GM19467 (cell line): ENCODE measurements around the gene IGSF21.

Source experiments
- ATAC-seq: cut with Tn5 transposase; IDR thresholded peaks from one replicate; pipeline ENCODE4 v1.9.1; 2021; ENCODE audit warnings: mild to moderate bottlenecking, moderate library complexity; ENCODE audit not compliant: unreplicated experiment

The IGSF21 gene

GRCh38 chr1:18107369-18108298 is at the start of gene IGSF21:
Gene IGSF21, plus strand, starts transcription at chr1:18107798. Its CDS starts 331 bp downstream, at chr1:18108129.
- ATAC-seq: no peak

GRCh38 chr1:18058206-18058921 is 49.2 kb upstream of the IGSF21 start:
- ATAC-seq: no peak

- no peak for ATAC-seq
Measured at GRCh38 chr1:18058981-18059605, 48.5 kb upstream of the IGSF21 start.

- ATAC-seq: no peak
Measured at GRCh38 chr1:18060366-18060765, 47.2 kb upstream of the IGSF21 start.

GRCh38 chr1:18062185-18062584 is 45.4 kb upstream of the IGSF21 start:
- ATAC-seq: no peak

GRCh38 chr1:18064534-18064933 is 43.1 kb upstream of the IGSF21 start:
- ATAC-seq: no peak

- no peak for ATAC-seq
Measured at GRCh38 chr1:18066576-18066975, 41.0 kb upstream of the IGSF21 start.

- no peak for ATAC-seq
Measured at GRCh38 chr1:18069903-18070302, 37.7 kb upstream of the IGSF21 start.

- ATAC-seq: no peak
Measured at GRCh38 chr1:18072066-18072465, 35.5 kb upstream of the IGSF21 start.

DNA sequence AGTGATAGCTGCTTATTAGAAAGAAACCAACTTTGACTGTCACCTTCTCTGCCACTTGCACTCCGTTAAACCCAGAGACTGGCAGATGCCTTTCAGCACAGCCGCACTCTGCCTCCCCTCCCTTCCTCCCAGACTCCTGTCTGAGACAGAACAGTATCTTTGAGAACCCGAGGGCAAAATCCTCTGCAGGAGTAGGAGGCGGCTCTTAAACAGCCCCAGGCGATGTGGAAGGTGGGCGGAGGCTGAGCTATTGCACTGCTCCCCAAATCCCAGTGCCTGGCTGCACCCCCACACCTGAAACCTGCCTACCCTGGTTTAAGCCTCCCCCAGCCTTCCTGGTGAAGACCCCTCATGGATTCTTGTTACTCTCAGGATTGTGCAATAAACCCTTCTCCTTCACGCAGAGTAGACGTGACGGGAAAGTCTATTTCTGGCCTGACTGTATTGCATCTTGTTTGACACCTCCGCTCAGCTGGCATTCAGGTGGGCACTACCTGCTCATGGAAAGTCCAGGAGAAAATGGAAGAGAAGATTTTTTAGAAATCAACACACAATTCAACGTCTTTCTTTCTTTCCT is 34.4 kb upstream of the IGSF21 start:
- ATAC-seq: no peak

- no peak for ATAC-seq
Measured at GRCh38 chr1:18077657-18078215, 29.9 kb upstream of the IGSF21 start.

GRCh38 chr1:18079941-18080735 is 27.5 kb upstream of the IGSF21 start:
- no peak for ATAC-seq

GRCh38 chr1:18085387-18086074 is 22.1 kb upstream of the IGSF21 start:
- no peak for ATAC-seq

- no peak for ATAC-seq
Measured at GRCh38 chr1:18088077-18088594, 19.5 kb upstream of the IGSF21 start.

DNA sequence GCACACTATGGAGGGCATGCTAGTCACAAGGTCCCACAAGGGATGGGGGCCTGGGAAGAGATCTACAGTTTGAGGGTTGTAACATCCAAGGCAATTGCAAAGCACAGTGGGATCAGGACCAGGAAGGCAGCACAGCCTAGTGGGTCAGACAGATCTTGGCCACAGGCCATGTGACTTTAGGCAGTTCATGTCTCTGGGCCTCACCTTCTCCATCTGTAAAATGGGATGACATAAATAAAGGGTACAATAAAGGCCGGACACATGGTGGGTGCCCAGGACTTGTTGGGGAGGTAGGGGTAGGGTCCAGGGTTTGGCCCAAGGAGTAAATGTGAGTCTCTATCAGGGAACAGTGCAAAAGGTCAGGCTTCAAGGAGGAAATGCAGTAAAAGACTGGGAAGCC is 18.1 kb upstream of the IGSF21 start:
- no peak for ATAC-seq

DNA sequence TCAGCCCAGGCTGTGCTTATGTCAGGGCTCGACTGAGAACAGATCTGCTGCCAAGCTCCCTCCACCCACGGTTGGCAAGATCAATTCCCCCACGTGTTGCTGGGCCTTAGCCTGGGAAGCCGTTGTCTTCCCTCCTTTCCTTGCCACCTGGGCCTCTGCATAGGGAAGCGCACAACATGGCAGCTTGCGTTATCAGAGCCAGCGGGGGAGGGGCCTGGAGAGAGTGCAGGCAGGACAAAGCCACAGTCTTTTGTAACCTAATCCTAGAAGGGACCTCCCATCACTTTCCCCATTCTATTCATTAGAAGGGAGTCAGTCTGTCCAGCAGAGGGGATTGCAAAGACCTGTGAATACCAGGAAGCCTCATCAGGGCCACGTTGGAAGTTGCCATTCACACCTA is 17.0 kb upstream of the IGSF21 start:
- ATAC-seq: no peak

DNA sequence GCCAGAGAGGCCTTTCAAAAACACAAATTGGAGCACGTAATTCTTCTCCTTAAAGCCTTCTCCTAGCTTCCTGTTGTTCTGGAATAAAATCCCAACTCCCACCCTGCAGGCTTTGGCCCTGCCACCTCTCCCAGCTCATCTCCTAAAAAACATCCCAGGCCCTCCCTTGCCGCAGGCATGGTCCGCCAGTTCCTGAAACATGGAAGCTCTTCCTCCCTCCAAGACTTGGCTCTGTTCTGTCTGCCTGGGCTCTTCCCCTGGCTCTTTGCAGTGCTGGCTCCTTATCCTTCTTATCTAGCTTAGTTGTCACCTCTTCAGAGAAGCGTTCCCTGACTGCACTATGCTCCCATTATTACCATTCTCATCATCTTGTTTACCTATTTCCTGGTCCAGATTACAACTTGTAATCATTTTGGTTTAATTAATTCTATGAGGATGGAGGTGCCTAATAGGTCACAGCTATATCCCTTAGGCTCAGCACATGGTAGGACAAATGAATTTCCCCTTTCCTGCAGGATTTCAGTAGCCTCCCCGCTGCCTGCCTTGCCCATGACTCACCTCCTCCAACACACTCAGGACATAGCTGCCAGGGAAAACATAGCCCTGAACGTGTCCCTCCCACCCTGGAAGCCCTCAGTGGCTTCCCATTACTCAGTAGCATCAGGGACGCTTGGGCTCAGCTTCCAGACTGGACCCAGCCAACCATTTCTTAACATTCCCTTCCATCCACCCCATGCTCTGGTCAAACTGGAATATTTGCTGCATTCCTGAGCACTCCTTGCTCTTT is 15.7 kb upstream of the IGSF21 start:
- ATAC-seq: no peak

DNA sequence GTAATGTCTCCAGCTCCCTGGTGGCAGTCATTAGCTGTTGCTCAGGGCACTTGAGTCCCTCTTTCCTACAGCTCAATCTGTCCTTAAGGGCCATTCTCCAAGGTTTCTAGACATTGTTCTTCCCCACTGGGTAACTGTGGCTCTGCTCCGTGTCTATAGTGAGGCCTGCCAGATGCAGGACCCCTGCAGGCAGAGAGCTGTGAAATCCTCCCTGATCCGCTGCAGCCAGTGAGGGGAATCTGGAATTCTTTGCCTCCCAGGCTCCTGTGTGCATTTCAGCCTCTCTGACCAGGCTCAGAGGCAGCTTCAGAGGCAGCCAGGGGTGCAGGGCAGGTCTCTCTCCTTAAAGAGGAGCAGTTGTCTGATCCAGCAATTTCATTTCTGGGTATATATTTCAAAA is 14.4 kb upstream of the IGSF21 start:
- no peak for ATAC-seq

DNA sequence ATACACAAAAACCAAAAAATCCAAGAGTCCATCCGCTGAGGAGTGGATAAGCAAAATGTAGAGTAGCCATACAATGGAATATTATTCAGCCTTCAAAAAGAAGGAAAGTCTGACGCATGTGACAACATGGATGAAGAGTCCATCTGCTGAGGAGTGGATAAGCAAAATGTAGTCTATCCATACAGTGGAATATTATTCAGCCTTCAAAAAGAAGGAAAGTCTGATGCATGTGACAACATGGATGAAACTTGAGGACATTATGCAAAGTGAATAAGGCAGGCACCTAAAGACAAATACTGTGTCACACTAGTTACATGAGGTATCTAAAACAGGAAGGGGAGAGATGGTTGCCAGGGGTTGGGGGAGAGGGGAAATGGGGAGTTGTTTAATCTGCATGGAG is 14.0 kb upstream of the IGSF21 start:
- no peak for ATAC-seq
